ENCODE measurements around the gene MTHFSD. TPM values are rescaled to one million over a fixed set of nuclear protein-coding genes. Genes with fewer than 3 reads are reported as not detected.

Gene MTHFSD
- total RNA-seq, 2 experiments from 2014 or later: 7.3 to 7.9 TPM

- POLR2A ChIA-PET: interaction anchor here (0.7 kb wide), 1 partner anchor 39 kb away, joined by 3 read pairs; no protein-coding TSS in a partner anchor
- TF ChIP-seq CTCF (IDR thresholded peaks at IDR 0.05): no peak
- H3K36me3 ChIP-seq (ENCODE audit: insufficient read depth, low read length): no peaks in the 10 kb centered on the region
- CTCF ChIA-PET: no interaction called here
- H3K9me3 Mint-ChIP-seq: no peaks in the 10 kb centered on the region
- peaks cover 31% of the 10 kb centered on the region for H3K4me1 ChIP-seq (ENCODE audit: insufficient read depth, low read length)
- ATAC-seq (ENCODE audit: poor library complexity) (no peak), DNase-seq (no peak)
- no peak overlapping the region for H3K4me3 ChIP-seq (ENCODE audit: low read length)
- H3K4me1 Mint-ChIP-seq (ENCODE audit: low read depth): peaks cover 26% of the 10 kb centered on the region
- H3K27ac Mint-ChIP-seq: no peak overlapping the region
- H3K27ac ChIP-seq (ENCODE audit: low read depth in 1 of 2, low read length in 2 of 2): no peak overlapping the region
- H3K9me3 ChIP-seq (ENCODE audit: control insufficient read depth in 1 of 2, insufficient read depth in 1 of 2, low read length in 2 of 2): peaks cover 0 to 7% of the 10 kb centered on the region in 2 experiments
- H3K36me3 Mint-ChIP-seq (ENCODE audit: low read depth): no peaks in the 10 kb centered on the region
- H3K4me3 Mint-ChIP-seq: no peak overlapping the region
- H3K27me3 Mint-ChIP-seq: peaks cover 86% of the 10 kb centered on the region
- intact Hi-C loops (cut with DNase I, micrococcal nuclease): no loop called here
- H3K27me3 ChIP-seq (ENCODE audit: control insufficient read depth in 1 of 2, insufficient read depth in 2 of 2, low read length in 2 of 2): peaks cover 44 to 67% of the 10 kb centered on the region in 2 experiments
These were observed 10.2 kb upstream of the MTHFSD start for GRCh38 chr16:86565181-86565631.

- ChIA-PET CTCF (interaction anchor here (0.7 kb wide), 1 partner anchor 13 kb away, joined by 3 read pairs; no protein-coding TSS in a partner anchor), POLR2A (no interaction called here)
- Mint-ChIP-seq H3K36me3 (ENCODE audit: low read depth) (no peaks in the 10 kb centered on the region), H3K27ac (no peak overlapping the region), H3K4me3 (peak overlapping the region; percentile 30), H3K27me3 (peaks cover 84% of the 10 kb centered on the region), H3K9me3 (no peaks in the 10 kb centered on the region), H3K4me1 (ENCODE audit: low read depth) (peaks cover 26% of the 10 kb centered on the region)
- H3K27ac ChIP-seq (ENCODE audit: low read depth in 1 of 2, low read length in 2 of 2): no peak overlapping the region
- DNase-seq (peak; percentile 76 to 92 (median 84)), ATAC-seq (ENCODE audit: poor library complexity) (peak; percentile 99)
- peak; percentile 100 for TF ChIP-seq CTCF (IDR thresholded peaks at IDR 0.05)
- H3K36me3 ChIP-seq (ENCODE audit: insufficient read depth, low read length): no peaks in the 10 kb centered on the region
- peaks cover 39 to 61% of the 10 kb centered on the region in 2 experiments for H3K27me3 ChIP-seq (ENCODE audit: control insufficient read depth in 1 of 2, insufficient read depth in 2 of 2, low read length in 2 of 2)
- peaks cover 0 to 7% of the 10 kb centered on the region in 2 experiments for H3K9me3 ChIP-seq (ENCODE audit: control insufficient read depth in 1 of 2, insufficient read depth in 1 of 2, low read length in 2 of 2)
- H3K4me3 ChIP-seq (ENCODE audit: low read length): peak overlapping the region; percentile 11
- intact Hi-C loops (cut with DNase I, micrococcal nuclease): loop anchor here (1.0 to 5.0 kb wide), 8 partner anchors 309 to 1204 kb away; partner anchors contain the start of gene KLHDC4 (in 2 of the 2)
- H3K4me1 ChIP-seq (ENCODE audit: insufficient read depth, low read length): peaks cover 31% of the 10 kb centered on the region
These were observed 8.7 kb upstream of the MTHFSD start for GRCh38 chr16:86563469-86564345.

- peaks cover 0 to 7% of the 10 kb centered on the region in 2 experiments for H3K9me3 ChIP-seq (ENCODE audit: control insufficient read depth in 1 of 2, insufficient read depth in 1 of 2, low read length in 2 of 2)
- H3K4me1 ChIP-seq (ENCODE audit: insufficient read depth, low read length): peaks cover 26% of the 10 kb centered on the region
- peaks cover 38 to 62% of the 10 kb centered on the region in 2 experiments for H3K27me3 ChIP-seq (ENCODE audit: control insufficient read depth in 1 of 2, insufficient read depth in 2 of 2, low read length in 2 of 2)
- H3K4me3 Mint-ChIP-seq: no peak overlapping the region
- POLR2A ChIA-PET: no interaction called here
- no peak overlapping the region for H3K27ac ChIP-seq (ENCODE audit: low read depth in 1 of 2, low read length in 2 of 2)
- H3K4me1 Mint-ChIP-seq (ENCODE audit: low read depth): peaks cover 24% of the 10 kb centered on the region
- H3K36me3 ChIP-seq (ENCODE audit: insufficient read depth, low read length): no peaks in the 10 kb centered on the region
- H3K9me3 Mint-ChIP-seq: no peaks in the 10 kb centered on the region
- H3K36me3 Mint-ChIP-seq (ENCODE audit: low read depth): no peaks in the 10 kb centered on the region
- no peak for DNase-seq
- H3K27me3 Mint-ChIP-seq: peaks cover 86% of the 10 kb centered on the region
- H3K4me3 ChIP-seq (ENCODE audit: low read length): no peak overlapping the region
- CTCF ChIA-PET: no interaction called here
- intact Hi-C loops (cut with DNase I, micrococcal nuclease): loop anchor here (5.0 kb wide), 7 partner anchors 310 to 1205 kb away; partner anchors contain the start of gene KLHDC4 (in 2 of the 2)
- no peak for ATAC-seq (ENCODE audit: poor library complexity)
- no peak for TF ChIP-seq CTCF (IDR thresholded peaks at IDR 0.05)
- H3K27ac Mint-ChIP-seq: no peak overlapping the region
These were observed 7.3 kb upstream of the MTHFSD start for GRCh38 chr16:86562356-86562755.
